HG03342 (cell line): Measurements from ENCODE around the gene C19orf12.
A peak's percentile ranks its signal among the peaks of the same experiment; 100 is the strongest.

Experiments
- ATAC-seq: cut with Tn5 transposase; IDR thresholded peaks from one replicate; pipeline ENCODE4 v1.9.1; 2021; ENCODE audit warnings: mild to moderate bottlenecking, moderate library complexity; ENCODE audit not compliant: unreplicated experiment

The C19orf12 gene

DNA sequence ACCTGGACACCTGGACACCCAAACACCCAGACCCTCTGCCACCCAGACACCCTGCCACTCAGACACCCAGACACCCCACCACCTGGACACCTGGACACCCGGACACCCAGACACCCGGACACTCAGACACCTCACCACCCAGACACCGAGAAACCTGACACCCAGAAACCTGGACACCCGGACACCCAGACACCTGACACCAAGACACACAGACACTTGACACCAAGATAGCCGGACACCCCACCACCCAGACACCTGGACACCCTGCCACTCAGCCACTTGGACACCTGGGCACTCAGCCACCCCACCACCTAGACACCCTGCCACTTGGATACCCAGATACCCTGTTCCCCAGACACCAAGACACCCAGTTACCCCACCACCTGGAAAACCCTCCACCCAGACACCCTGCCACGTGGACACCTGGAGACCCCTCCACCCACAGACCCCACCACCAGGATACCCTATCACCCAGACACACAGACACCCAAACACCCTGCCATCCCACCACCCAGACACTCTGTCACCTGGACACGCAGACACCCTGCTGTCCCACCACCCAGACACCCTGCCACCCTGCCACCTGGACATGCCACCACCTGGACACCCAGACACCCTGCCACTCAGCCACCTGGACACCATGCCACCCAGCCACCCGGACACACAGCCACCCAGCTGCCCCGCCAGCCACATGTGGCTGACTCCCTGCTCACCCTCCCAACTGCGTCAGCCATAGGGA lies 17.4 kb downstream of the C19orf12 start:
- no peak for ATAC-seq

DNA sequence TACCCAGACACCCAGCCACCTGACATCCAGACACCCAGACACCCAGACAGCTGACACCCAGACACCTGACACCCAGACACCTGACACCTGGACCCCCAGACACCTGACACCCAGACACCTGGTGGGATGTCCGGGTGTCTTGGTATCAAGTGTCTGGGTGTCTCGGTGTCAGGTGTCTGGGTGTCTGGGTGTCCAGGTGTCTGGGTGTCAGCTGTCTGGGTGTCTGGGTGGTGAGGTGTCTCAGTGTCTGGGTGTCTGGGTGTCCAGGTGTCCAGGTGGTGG lies 18.6 kb downstream of the C19orf12 start:
- ATAC-seq, result no peak

DNA sequence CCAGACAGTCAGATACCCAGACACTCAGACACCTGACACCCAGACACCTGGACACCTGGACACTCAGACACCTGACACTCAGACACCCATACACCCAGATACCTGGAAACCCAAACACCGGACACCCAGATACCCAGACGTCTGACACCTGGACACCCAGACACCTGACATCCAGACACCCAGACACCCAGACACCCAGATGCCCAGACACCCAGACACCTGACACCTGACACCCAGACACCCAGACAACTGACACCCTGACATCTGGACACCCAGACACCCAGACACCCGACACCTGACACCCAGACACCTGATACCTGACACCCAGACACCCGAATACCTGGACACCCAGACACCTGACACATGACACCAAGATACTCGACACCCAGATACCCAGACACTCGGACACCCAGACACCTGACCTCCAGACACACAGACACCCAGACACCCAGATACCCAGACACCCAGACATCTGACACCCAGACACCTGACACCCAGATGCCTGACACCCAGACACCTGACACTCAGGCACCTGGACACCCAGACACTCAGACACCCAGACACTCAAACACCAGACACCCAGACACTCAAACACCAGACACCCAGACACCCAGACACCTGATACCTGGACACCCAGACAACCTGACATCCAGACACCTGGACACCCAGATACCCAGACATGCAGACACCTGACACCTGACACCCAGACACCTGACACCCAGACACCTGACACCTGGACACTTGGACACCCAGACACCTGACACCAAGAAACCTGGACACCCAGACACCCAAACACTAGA lies 19.1 kb downstream of the C19orf12 start:
- ATAC-seq, result no peak

DNA sequence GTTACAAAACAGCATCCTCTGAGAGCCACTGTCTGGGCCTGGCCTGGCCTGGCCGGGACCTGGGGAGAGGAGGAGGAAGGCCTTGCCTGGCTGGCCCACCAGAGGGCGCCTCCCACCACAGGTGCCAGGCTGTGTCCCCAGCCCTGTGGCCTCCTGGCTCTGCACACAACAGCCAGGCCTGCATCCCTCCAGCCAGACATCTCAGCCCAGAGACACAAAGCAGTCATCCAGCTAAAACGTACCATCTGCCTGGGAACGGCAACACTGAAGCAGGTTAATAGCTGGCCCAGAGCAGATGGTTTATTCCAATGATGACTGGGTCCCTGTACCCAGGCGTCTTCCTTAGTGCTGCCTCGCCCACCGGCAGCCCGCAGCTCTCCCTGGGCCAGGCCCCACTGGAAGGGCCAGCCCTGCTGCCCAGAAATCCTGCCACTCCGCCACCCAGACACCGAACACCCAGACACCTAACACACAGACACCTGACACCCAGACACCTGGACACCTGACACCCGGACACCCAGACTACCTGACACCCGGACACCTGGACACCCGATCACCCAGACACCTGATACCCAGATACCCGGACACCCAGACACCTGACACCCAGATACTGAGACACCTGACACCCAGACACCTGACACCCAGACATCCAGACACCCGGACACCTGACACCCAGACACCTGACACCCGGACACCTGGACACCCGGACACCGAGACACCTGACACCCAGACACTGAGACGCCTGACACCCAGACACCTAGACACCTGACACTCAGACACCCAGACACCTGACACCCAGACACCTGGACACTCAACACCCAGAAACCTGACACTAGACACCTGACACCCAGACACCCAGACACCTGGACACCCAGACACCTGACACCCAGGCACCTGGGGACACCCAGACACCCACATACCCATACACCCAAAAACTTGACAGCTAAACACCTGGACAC lies 20.1 kb downstream of the C19orf12 start:
- ATAC-seq, result peak; percentile 88

DNA sequence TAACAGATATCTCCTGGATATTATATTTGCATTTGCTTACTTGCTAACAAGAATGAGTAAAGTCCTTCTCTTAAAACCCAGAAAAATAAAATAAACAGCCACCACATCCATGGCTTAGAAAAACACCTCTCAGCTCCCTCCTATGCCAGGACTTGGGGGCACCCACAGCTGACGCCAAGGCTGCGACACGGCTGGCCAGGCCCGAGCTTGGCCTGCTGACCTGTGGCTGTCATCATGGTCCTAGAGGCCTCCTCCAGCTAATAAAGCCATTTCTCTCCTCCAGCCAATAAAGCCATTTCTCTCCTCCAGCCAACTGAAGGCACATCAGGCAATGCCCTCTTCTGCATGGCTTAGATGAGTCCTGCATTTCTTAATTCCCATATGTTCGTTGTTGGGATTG lies 20.9 kb downstream of the C19orf12 start:
- ATAC-seq, result no peak

DNA sequence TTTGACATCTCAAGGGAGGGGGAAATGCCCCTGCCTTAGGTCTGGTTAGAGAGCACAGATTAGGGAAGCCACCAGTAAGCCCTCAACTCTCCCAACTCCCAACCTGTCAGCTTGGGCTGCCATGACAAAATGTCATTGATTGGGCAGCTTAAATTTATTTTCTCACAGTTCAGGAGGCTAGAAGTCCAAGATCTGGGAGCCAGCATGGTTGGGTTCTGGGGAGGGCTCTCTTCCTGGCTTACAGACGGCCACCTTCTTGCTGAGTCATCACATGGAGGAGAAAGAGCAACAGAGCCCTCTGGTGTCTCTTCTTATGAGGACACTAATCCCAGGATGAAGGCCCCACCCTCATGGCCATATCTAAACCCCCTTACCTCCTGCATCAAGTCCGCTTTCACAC lies 24.2 kb downstream of the C19orf12 start:
- no peak for ATAC-seq

DNA sequence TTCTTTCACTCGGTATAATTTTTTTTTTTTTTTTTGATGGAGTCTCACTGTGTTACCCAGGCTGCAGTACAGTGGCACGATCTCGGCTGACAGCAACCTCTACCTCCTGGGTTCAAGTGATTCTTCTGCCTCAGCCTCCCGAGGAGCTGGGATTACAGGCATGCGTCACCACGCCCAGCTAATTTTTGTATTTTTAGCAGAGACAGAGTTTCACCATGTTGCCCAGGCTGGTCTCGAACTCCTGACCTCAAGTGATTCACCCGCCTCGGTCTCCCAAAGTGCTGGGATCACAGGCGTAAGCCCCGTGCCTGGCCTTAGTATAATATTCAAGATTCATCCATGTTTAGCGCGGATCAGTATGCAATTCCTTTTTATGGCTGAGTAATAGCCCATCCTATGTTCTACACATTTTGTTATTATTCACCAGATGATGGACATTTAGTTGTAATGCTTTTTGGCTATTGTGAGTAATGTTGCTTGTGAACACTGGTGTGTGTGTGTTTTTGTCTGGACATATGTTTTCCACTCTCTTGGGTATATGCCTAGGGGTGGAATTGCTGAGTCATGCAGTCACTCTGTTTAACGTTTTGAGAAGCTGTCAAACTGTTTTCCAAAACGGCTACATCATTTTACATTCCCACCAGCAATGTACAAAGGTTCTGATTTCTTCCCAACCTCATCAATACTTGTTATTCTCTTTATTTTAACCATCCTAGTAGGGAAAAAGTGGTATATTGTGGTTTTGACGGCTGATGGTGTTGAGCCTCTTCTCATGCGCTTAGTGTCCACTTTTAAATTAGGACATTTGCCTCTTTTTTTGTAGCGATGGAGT lies 26.9 kb downstream of the C19orf12 start:
- ATAC-seq, result no peak

DNA sequence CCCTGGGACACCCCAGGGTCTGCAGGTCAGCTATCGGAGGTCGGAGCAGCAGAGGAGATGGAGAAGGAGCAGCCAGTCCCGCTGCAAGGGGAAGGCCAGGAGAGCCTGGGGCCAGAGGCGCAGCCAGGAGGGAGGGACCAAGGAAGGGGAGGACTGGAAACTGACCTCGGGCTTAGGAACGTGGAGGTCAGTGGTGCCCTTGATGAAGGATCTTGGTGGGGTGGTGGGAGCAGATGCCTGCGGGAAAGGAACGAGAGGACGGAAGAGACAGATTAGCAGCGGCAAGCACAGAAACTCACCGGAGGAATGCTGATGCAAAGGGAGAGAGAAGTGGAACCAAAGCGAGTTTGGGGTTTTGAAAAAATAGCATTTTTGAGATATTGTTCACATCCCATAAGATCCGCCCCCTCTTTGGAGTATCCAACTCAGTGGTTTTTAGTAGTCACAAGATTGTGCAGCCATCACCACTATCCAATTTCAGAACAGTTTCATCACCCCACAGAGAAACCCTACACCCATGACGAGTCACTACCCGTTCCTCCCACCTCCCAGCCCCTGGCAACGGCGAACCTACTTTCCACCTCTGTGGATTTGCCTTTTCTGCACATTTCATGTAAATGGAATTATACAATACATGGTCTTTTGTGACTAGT lies 27.7 kb downstream of the C19orf12 start:
- ATAC-seq, result no peak

DNA sequence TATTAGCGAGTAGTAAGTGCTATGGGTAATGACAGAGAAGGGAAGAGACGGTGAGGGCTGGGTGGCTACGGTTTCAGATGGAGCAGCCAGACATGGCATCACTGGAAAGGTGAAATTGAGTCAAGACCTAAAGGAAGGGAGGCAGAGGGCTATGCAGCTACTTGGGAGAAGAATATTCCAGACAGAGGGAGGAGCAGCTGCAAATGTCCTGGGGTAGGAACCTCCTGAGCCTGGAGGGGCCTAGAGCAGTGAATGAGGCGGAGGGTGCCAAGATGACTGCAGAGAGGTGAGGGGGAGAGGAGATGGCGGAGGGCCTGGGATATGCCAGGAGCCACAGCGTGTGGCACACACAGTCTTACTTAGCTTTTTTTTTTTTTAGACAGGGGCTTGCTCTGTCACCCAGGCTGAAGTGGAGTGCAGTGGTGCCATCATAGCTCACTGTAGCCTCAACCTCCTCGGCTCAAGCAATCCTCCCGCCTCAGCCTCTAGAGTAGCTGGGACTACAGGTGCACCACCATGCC lies 28.7 kb downstream of the C19orf12 start:
- ATAC-seq, result no peak

DNA sequence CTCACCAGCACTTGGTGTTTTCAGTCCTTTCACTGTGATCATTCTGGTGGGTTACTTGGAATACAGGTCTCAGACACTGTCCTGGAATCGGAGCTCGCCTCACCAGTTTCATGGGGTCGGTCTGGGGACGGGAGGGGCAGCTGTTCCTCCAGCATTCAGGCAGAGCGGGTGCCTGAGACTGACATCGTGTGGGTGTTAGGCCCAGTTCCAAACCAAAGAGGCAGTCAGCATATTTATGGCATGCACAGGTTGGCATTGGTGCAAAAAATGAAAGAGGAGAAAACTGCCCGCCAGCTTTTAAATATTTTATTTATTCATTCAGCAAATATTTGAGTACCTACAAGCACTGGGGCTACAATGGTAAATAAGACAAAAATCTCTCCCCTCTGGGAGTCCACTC lies 29.7 kb downstream of the C19orf12 start:
- ATAC-seq, result no peak

DNA sequence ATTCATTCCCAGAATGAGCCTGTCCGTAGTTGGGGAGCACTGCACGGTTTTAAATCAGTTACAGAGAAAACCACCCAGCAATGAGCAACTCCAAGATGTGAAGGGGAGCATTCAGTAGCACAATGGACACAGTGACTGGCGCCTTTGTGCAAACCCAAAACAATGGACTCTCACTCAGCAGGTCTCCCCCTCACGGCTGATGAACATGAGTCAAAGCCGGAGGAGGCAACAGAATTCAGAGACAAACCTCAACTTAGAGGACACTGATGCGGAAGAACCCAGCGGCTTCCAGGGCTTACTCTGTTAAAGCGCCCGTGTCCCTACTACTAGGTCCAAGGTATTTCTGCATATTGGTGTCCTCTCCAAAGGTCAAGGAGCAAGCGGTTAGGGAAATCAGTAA lies 32.1 kb downstream of the C19orf12 start:
- no peak for ATAC-seq

DNA sequence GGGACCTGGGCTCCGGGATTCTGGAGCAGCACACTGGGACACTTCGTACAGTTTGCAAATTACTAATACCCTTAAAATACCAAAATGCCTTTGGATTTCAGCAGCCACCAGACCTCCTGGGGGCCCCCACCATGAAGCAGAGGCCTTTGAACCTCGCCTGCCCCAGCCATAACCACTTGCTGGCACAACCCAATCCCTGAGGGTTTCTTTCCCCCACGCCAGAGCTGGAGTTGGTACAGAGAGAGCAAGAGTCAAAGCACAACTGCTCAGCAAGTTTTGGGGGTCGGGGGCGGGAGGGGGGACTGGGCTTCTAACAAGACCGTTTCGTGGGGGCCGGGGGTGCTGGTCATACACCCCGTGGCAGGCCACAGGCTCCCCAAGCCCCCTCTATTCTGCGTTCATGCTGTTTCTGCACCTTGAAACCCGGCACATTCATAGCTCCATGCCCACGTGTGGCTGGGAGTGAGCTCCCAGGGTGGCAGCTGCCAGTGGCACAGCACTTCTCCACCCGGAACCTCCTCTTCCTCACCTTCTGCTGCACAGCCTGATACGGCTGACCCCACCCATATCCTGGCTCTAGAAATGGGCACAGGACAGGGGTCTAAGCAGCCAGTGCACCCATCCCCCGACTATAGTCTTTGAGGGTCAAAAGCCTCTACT lies 32.7 kb downstream of the C19orf12 start:
- ATAC-seq, result no peak

DNA sequence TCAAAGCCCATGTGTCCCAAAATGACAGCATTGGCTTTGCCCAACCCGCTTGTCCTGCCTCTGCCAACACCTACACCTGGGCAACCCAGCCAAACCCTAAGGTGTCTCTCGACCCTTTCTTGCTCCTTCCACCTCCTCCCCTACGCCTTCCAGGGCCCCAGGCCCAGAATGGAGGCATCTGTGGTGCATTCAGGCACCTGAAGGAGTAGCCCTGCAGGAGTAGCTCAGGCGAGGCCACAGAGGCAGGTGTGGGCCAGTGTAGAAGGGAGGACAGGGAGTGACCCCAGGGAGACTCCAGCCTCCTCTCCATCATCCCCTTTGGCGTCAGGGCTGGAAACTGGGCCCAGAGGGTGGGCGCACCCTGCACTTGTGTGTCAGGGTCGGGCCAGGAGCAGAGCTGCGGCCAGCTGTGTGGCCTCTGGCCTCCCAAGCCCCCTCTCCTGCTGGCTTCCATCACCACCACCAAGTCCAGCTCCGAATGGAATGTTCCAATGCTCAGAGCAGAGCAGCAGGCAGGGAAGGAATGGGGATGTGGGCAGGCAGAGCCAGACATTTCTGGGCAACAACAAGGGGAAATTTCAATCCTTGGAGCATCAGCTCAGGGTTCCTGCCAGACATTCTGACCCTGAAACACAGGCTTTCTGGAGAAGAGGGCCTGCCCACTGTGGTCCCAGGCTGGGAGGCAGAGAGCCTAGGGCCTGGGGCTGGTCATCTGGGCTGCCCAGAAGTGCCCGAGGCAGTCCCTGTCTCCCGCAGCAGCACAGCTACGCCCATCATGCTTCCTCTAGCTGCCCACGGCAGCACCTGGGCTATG lies 33.4 kb downstream of the C19orf12 start:
- ATAC-seq, result no peak

DNA sequence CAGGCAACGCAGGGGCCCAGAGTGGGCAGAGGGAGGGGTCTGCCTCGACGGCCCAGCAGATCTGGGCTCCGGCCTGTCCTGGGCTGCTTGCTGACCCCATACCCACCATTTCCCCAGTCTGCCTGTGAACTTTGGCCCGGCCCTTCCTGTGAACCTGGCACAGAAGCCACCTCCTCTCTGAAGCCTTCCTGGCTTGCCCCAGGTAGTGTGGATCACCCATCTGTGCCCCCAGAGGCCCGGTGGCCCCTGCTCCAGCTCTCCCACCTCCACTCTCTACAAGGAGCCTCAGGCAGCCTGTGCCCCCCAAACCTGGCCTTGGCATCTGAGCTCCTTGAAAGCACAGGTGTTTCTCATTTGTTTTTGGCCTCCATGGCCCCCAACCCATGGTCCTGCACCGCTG lies 34.1 kb downstream of the C19orf12 start:
- no peak for ATAC-seq

DNA sequence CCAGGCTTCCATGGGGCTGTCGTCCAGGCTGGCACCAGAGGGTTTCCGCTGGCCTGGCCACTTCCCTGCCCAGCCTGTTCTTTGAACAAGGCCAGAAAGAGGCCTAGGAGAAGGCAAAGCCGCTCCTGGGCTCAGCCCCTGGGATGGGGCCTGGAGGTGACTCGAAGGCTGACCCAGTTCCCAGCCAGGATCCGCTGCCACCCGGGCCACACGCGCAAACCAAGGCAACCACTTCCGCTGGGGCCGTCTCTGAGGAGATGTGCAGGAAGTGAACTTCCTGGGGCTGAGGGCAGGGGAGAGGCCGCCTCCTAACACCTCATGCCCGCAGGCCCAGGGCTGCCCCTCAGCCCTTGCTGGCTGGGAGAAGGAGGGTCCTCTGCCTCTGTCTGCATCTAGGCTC lies 34.6 kb downstream of the C19orf12 start:
- ATAC-seq, result peak; percentile 72

DNA sequence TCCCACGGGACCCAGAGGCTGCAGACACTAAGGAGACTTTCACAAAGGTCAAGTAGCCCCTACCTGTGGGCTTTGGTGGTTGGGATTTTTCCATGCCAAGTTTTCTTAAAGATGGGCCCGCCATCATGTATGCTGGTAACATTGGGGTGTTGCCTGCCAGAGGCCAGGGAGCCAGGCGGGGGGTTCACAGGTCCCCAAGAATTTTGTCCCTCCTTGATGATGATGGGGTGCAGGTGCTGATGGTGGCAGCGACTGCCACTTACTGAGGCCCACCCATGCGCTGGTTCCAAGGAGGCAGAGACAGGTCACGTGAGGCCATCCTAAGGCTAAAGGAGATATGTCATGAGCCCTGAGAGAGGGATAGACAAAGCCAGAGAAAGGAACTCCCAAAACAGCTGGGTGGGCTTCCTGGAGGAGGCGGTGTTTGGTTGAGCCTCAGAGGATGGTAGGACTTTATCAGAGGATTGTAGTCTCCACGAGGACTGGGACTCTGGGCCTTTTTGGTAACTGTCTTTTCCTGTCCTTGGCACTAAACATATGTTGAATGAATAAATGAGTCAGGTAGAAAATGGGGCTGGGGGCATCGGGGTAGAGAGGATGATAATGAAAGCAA lies 35.4 kb downstream of the C19orf12 start:
- no peak for ATAC-seq

DNA sequence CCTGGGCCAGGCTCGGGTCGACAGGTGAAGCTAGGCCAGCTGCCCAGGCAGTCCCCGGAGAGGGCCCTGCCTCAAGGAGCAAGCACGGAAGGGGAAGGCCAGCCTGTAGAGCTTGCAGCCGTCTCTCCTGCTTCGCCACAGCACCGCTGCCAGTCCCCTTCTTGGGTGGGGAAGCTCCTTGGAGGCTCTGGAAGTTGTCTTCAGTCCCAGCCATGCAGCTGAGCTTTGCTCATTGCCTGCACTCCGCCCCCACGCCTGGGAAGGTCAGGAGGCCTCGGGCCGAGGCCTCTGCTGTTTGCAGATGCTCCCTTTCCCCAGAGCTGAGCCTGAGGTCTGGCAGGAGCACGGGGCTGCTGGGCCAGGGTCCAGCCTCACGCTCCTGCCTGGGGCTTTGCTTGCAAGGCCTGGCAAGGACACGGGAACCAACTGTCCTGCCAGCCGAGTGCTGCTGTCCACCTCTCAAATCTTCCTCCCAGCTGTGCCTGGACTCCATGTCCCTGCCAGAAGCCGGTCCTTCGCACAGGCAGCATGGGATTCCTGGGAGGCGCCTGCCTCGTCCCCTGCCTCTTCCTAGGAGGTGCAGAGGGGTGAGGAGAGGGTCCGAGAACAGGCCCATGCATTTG lies 36.5 kb downstream of the C19orf12 start:
- ATAC-seq, result no peak
